GM12873 (cell line): ENCODE results near the gene TUT1.

Experiments
- TF ChIP-seq, protein P1 (sequence below): IDR thresholded peaks from 2 replicates; pipeline ENCODE4 v1.5.1; 2012; ENCODE audit warnings: low read depth, mild to moderate bottlenecking, moderate library complexity, low read length, control low read depth; ENCODE audit not compliant: insufficient read depth; ENCODE audit errors: missing control alignments

TUT1 gene

DNA sequence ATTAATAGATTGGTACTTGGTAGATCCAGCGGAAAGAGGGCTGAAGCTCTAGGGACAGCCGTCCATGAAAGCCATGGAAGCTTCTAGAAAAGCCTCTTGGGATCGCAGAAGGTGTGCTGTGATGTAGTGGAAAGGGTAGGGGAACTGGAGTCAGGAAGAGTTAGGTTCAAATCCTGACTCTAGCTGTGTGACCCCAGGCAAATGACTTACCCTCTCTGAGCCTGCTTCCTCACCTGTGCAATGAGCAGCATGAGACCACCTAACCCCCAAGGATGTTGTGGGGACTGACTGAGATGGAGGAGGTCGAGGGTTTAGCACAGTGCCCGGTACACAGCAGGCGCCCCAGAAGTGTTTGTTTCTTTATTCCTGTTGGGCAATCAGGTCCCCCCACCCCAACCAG lies 19.1 kb upstream of the TUT1 start:
- TF ChIP-seq, protein P1, sequence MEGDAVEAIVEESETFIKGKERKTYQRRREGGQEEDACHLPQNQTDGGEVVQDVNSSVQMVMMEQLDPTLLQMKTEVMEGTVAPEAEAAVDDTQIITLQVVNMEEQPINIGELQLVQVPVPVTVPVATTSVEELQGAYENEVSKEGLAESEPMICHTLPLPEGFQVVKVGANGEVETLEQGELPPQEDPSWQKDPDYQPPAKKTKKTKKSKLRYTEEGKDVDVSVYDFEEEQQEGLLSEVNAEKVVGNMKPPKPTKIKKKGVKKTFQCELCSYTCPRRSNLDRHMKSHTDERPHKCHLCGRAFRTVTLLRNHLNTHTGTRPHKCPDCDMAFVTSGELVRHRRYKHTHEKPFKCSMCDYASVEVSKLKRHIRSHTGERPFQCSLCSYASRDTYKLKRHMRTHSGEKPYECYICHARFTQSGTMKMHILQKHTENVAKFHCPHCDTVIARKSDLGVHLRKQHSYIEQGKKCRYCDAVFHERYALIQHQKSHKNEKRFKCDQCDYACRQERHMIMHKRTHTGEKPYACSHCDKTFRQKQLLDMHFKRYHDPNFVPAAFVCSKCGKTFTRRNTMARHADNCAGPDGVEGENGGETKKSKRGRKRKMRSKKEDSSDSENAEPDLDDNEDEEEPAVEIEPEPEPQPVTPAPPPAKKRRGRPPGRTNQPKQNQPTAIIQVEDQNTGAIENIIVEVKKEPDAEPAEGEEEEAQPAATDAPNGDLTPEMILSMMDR, result no peak

DNA sequence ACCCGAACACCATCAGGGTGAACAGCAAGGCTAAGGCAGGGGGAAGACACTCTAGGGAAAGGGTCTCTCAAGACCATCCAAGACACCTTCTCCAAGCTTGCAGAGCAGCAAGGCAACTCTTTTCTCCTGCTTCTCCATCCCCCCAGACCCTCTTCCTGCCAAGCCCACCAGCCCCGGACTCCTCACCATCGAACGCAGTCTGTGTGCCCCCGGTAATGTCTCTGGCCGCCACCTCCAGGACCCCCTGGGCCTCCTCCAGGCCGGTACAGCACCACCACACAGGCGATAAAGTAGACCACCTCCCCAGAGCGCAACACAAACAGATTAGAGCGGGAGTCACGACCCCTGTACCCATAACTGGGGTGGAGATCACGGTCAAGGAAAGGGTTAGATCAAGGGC lies 17.5 kb upstream of the TUT1 start:
- TF ChIP-seq, protein P1, result no peak

DNA sequence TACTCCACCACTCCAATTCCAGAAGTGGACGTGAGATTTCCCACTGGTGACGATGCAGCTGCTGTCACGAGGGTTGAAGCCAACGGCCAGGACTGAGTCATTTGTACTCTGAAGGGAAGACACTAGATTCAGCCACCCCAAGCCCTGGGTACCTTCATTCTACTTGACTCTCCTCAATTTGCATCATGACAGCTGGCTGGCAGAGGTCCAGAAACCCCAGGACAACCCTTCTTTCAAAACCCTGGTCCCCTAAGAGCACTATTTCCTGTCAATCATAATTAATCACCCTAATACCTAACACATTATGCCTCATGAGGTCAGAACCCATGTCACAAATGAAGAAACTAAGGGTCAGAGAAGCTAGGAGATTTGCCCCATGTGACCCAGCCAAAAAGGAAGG lies 16.4 kb upstream of the TUT1 start:
- TF ChIP-seq, protein P1, result no peak

DNA sequence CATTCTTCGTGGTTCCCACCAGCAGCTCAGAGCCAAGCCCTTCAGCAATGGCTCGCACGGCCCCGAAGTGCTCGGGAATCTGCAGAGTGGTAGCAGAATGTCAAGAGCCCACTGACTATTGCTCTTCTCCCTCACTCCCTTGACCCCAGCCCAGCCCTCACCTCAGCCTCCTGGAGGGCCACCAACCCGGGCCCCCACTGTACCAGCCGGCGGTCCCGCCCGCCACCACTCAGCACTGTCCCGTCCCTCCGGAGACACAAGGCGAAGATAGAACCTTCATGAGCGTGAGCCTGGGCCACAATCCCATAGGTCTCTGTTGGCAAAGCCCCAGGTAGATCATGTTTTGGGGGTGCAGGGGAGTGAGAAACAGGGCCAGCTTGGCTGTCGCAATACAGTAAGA lies 14.6 kb upstream of the TUT1 start:
- TF ChIP-seq, protein P1, result no peak

DNA sequence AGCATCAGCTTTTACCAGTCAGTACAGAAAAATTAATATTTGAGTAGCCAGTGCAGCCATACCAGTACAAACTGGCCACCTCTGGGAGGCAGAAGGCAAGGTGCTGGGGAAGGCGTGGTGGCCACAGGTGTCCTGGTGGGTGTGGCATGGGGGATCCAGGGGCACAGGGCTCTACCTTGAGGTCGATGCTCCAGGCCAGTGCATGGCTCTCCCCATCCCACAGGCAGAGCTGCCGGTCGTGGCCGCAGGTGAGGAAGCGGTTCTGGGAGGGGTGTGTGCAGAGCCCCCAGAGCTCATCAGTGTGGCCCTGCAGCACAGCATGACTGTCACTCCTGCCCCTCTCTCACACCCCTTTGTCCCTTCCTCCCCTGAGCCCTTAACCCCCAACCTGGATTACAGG lies 14.1 kb upstream of the TUT1 start:
- TF ChIP-seq, protein P1, result no peak

DNA sequence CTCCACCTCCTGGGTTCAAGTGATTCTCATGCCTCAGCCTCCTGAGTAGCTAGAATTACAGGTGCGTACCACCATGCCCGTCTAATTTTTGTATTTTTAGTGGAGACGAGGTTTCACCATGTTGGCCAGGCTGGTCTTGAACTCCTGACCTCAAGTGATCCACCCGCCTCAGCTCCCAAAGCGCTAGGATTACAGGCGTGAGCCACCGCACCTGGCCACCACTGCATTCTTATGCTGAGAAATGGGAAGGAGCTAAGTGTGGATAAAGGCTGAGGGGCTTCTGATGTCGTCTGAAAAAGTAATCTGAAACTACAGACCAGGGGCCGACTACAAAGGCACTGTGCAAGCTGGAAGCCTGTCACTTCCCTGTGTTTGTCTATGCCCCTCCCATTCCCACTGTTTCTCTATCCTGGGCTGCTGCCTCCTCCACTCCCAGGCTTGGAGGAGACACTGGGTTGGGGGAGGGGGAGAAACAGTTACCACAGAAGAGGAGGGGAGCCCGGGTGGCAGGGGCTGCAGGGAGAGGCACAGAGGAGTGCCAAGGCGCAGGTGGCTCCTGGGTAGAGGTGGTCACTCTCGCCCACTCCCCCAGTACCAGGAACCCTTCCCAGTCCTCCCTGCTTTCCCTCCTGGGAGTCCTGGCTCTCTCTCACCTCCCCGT lies 13.3 kb upstream of the TUT1 start:
- TF ChIP-seq, protein P1, result no peak

DNA sequence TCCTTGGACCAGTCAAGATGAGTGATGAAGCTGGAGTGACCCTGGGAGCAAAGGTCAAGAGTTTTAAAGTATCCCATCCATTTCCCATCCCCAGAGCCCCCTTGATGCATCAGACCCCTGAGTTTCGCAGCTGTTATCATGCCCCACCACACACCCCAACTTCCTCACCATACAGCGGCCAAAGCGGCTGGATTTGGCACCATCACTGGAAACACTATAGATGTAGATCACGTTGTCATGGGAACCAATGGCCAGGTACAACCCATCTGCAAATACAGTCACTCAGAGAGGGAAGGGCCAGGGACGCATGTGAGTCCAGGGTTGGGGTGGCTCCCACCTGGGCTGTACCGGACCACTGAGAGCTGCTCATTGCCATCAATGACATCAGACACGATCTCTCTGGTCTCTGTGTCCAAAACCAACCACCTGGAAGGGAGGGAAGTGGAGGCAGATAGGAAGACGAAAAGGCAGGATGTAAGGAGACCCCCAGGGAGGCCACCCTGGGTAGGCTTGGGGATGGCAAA lies 12.5 kb upstream of the TUT1 start:
- TF ChIP-seq, protein P1, result no peak
